Fibroblast of skin of back (primary cell): ENCODE data around the gene SKAP2.

Experiments used
- DNase-seq: peaks from one replicate; pipeline ENCODE4 v3.0.0-alpha.2; 2013

The SKAP2 gene

DNA sequence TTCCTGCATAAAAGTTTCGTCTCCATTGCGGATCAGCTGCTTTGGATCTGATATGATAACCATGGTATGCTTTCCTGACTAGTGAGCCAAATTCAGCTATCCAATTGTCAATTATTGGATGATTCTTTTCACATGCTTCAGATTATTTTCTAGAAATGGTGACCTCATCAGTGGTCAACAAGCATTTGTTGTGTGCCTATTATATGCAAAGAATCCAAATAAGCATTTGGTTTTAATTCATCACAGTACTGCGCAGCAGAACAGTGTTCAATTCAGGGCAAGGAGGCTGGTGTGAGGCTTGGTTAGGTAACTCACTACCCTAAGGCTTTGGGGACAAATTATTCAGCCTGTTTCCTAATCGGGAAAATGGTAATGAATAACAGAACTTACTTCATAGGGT lies 200.5 kb downstream of the SKAP2 start:
- no peak for DNase-seq

- DNase-seq, result no peak
These were observed 201.7 kb downstream of the SKAP2 start for GRCh38 chr7:26662646-26663045.

DNA sequence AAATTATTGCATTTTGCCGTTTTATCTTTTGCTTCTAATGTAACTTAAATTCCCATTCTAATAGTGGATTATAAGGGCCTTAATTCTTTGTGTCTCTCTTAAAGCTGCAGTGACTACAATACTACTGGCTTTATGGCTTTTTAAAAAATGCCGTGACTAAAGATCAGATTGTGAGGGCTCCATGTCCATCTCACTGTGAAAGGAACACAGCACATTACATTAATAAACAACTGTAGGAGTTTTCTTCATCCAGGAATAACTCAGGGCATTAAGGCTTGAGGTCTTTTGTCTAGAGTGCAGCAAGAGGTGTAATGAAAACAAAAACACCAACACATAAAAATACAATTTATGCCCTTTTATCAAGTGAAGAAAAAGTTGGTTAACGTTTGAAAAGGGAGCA lies 205.3 kb downstream of the SKAP2 start:
- no peak for DNase-seq

DNA sequence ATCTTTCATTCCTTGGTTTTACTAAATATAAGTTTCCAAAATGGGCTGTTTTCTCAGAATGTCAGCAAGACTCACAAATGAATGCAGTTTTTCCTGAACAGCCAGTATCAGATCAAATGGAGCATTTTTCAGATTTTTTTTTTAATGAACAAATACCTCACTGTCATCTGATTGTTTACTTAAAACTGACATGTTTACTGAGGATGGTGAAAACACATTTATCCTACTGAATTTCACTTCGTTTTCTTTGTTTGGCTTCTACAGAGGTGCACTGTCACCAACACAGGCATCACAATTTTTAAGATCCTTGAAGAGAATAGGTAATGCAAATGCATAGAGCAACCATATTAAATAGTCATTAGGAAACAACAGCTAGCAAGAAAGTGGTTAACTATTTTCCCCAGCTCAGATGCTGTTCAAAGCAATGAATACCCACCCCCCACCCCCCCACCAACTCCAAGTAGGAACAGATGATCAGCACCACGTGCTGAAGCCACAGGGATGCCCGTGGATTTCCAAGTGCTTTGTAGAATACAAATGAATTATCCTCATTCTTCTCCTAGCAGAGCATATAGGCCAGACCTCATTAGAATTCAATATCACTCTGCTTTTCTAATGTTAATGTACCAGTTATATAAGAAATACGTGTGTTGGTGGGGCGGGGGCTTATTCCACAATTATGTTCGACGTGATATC lies 205.9 kb downstream of the SKAP2 start:
- no peak for DNase-seq

GRCh38 chr7:26657686-26658388 lies 206.6 kb downstream of the SKAP2 start:
- no peak for DNase-seq

GRCh38 chr7:26657206-26657641 lies 207.2 kb downstream of the SKAP2 start:
- DNase-seq, result no peak

DNA sequence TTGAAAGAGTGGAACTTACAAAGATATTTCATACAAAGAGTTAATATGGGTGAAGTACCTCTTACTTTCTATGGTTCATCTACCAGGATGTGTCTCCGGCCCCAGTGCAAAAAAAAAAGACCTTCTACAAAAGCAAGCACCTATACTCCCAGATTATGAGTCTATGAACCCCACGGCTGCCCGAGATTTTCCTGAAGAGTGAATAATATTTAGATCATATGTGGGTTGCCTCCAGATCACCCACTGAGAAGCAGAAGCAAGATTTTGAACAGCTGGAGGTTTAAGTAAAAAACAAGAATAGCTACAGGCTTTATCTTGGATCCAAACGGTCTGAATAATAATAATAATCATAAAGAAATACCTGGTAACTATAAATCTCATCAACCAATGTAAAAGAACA lies 207.7 kb downstream of the SKAP2 start:
- no peak for DNase-seq

GRCh38 chr7:26655781-26656180 lies 208.6 kb downstream of the SKAP2 start:
- DNase-seq, result no peak

DNA sequence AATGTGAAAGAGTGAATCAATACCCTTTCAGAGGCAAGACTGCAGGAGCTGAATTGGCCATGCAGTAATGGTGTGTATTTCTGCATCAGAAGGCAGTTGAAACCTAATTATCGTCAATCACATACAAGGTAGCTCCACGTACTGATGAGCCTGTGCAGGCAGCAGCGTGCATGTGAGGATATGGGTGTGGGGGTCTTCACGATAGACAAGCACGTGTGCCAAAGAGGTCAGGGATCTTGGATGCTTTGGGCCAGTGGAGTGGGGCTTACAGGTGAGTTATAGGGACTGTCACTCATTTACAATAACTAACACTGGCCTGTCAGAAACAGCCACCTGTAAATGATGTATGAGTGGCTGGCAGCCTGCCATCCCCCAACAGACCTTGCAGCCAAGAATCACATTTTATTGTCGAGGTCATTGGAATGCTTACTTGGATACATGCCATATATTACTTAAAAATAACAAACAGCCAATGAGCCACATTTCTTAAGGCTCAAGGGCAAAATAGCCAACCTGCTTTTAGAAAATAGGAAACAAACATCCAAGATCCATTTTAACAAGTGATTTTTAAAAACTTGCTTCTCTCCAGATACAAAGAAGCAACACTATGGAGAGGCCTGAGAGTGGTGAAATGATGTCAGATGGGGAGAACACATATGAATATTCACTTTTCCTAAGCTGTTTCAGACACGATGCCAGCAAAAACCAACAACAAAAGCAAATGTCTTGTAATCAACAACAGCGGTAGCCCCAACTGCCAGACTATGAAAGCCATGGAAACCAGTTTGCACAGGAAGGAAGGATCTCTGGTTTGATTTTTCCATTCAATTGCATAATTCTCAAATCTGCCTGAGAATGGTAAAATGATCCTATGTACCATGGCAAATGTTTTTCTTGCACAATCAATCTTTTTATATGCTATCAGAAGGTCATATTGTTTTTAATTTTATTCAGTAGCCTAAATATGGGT lies 210.7 kb downstream of the SKAP2 start:
- DNase-seq, result no peak

GRCh38 chr7:26652401-26653100 lies 211.8 kb downstream of the SKAP2 start:
- no peak for DNase-seq

DNA sequence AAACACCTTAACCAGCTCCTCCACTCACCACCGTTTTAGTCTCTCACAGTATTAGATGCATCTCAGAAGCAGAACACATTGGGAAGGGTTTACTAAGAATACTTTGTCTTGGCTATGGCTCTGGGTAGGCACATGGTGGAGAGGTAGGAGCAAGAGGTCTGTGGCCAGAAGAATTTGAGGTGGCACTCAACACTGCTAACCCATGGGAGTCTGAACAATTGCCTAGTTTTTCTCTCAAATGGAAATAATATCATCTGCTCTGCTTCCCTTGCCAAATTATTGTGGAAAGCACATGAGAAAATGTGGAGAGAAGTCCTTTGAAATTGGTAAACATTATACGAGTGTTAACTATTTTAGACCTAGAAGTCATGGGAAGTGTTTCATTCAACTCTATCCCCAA lies 214.3 kb downstream of the SKAP2 start:
- no peak for DNase-seq

DNA sequence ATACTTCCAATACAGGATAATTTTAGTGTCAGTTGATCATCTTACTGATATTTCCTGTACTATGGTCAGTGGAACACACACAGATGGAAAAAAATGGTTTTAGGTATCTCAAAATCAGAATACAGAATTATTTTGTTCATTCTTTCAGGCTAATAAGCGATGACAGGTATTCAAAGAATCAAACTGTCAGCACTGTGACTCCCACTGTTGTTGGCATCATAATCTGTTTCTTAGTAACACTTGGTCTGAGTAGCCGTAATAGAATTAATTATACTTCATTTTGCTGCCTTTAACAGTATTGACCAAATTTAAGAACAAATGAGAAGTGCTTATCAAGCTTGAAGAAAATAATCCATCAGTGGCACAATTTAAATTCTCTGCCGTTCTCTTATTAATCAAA lies 215.0 kb downstream of the SKAP2 start:
- no peak for DNase-seq

DNA sequence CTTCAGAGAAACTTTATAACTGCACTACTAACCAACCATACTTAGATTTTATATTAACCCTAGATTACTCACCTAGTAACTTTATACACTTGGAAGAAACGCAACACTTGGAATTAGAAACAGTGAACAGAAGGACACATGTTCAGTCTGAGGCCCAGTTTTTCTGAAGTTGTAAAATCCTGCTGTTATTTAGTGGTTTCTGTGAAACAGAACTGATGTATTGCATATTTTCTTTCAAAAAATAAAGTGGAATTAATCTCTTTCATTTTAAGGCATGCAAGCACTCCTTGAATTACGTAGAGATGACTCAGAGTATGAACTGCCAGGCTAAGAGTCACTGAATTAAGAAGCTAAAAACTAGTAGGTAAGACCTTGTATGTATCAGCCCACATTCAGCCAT lies 215.8 kb downstream of the SKAP2 start:
- DNase-seq, result peak; percentile 9

DNA sequence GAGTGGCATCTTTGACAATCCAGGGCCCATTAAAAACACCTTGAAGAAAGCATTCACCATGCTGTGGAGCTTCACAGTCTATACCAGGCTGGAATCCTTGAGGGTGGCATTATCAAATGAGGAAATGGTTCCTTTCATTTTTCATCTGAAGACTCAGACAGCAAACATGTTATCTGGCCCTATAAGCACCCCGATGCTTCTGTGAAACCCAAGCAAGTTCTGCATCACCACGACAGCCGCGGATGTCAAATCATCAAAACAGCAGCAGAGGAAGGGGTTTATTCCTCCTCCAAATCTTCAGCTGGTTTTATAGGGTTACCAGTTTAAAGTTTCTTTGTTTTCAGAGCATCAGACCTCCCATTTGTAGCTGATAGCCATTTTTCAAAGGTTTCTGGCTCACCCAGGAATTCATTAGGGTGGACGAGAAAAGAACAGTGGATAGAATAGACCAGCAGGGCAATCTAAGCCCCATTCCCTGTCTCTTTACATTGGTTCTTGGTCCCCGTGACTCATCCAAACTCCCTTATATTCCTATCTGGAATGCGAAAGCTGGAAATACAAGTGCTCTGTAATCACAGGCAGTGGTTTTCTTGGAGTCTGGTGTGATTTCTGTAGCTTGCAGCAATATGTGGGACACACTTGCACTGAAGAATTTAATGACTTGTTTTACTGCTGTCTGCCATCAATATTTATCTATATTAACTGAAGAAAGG lies 217.9 kb downstream of the SKAP2 start:
- peak; percentile 2 for DNase-seq

DNA sequence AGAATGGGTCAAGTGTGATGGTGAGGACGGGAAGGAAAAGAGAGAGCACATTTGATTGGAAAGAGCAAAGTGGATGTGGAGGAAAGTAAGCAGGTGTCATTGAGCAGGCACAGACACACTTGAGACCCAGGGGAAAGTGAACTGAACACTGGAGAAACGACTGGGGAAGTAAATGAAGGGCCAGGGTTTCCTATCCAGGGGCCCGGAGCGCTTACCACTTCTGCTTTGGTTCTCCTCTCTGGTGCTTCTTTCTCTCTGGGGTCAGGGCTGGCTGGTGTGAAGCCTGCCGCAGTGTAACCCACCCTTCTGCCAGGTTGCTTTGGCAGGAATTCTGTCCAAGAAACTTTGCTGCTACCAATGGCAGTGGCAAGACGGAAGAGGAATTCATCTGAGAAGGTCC lies 219.3 kb downstream of the SKAP2 start:
- DNase-seq, result no peak

- DNase-seq, result no peak
These were observed 222.0 kb downstream of the SKAP2 start for GRCh38 chr7:26642416-26642815.

DNA sequence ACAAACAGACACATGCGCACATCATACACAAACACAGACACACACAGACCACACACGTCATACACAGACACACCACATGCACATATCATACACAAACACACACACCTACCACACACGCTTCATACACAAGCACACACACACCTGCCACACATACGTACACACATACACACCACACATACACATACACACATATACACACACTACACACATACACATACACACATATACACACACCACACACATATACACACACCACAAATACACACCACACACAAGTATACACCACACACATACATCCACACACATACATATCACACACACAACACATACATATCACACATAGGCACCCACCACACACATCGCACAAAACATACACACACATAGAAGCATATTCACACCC lies 224.7 kb downstream of the SKAP2 start:
- no peak for DNase-seq

DNA sequence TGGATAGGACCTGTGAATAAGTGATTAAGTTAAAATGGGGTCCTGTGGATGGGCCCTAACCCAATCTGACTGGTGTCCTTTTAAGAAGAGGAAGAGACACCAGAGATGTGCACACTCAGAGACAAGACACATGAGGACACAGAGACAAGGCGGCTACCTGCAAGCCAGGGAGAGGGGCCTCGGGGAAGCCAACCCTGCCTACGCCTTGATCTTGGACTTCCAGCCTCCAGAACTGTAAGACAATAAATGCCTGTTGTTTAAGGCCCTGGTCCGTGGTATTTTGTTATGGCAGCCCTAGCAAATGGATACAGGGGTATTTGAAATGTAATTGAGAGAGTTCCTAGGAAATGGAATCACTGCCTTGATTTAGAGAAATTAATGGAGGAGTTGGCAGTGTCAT lies 225.3 kb downstream of the SKAP2 start:
- no peak for DNase-seq

DNA sequence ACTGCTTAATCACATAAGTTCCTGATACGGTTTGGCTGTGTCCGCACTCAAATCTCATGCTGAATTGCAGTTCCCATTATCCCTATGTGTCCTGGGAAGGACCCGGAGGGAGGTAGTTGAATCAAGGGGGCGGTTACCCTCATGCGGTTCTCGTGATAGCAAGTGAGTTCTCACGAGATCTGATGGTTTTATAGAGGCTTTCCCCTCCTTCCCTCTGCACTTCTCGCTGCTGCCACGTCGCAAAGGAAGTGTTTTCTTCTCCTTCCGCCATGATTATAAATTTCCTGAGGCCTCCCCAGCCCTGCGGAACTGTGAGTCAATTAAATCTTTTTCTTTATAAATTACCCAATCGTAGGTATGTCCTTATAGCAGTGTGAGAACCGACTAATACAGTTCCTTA lies 226.2 kb downstream of the SKAP2 start:
- no peak for DNase-seq

DNA sequence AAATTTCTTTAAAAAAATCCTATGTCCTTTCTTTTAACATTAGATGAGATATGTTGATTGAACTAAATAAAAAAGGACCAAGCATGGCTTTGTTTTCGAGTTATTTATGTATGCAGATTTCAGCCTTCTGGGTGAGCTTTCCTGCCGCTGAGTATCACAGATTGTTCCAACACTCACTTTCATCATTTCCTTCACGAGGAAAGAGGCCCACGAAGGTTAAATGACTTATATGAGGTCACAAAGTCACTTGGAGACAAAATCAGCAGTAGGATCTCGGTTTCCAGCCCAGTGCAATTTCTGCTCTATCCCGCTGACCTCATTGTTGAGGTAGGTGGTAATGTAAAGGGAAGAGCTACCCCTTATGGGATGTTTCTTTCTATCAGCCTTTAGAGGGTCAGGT lies 226.8 kb downstream of the SKAP2 start:
- no peak for DNase-seq

DNA sequence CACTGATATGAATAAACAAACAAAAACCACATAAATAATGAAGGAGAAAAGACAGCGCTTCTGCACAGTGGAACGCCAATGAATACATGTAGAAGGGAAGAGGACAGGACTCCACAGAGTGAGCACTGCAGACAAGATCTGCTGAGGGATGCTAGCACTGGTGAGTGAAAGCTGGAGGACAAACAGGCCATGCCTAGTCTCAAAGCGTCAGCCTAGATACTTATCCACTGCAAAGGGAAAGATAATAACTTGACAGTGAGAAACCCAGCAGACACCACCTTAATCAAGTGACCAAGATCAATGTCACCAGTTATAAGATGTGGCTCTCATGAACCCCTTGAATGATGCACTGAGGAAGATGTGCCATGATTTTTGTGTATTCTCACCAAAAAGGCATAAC lies 227.6 kb downstream of the SKAP2 start:
- DNase-seq, result no peak

GRCh38 chr7:26633557-26633956 lies 230.8 kb downstream of the SKAP2 start:
- DNase-seq, result no peak
